KMS-11 (cell line): ENCODE results near the gene COPZ1.

Experiments
- H2AFZ ChIP-seq: fragments of 200-600 bp; sonication (generic); 2 replicates; pipeline ENCODE4 v1.6.1; 2016; ENCODE audit warnings: antibody characterized with exemption, mixed run types, low read depth
- H3K27ac ChIP-seq: fragments of 200-600 bp; sonication (generic); 2 replicates; pipeline ENCODE4 v1.6.1; 2016; ENCODE audit warnings: mild to moderate bottlenecking, mixed run types
- H3K27me3 ChIP-seq: fragments of 200-600 bp; sonication (generic); 2 replicates; pipeline ENCODE4 v1.6.1; 2017; ENCODE audit warnings: mild to moderate bottlenecking, low read depth, mixed run types, moderate library complexity; ENCODE audit not compliant: insufficient read depth
- H3K36me3 ChIP-seq: fragments of 200-600 bp; sonication (generic); 2 replicates; pipeline ENCODE4 v1.6.1; 2017; ENCODE audit warnings: mild to moderate bottlenecking, mixed run types; ENCODE audit not compliant: insufficient read depth
- H3K4me1 ChIP-seq: fragments of 200-600 bp; sonication (generic); 2 replicates; pipeline ENCODE4 v1.6.1; 2016; ENCODE audit warnings: mild to moderate bottlenecking, low read depth, mixed run types; ENCODE audit not compliant: poor library complexity, severe bottlenecking
- H3K4me2 ChIP-seq: fragments of 200-600 bp; sonication (generic); 2 replicates; pipeline ENCODE4 v1.7.0; 2016; ENCODE audit warnings: mild to moderate bottlenecking, mixed run types
- H3K4me3 ChIP-seq: fragments of 200-600 bp; sonication (generic); IDR thresholded peaks from 2 replicates; pipeline ENCODE4 v1.6.1; 2017; ENCODE audit warnings: low read depth, low read length, mixed read lengths; ENCODE audit not compliant: insufficient read depth
- H3K79me2 ChIP-seq: fragments of 200-600 bp; sonication (generic); 2 replicates; pipeline ENCODE4 v1.6.1; 2016; ENCODE audit warnings: low read depth, mixed run types; ENCODE audit not compliant: insufficient read depth
- H3K9ac ChIP-seq: fragments of 200-600 bp; sonication (generic); 2 replicates; pipeline ENCODE4 v1.6.1; 2016; ENCODE audit warnings: mild to moderate bottlenecking, mixed run types
- H4K20me1 ChIP-seq: fragments of 200-600 bp; sonication (generic); 2 replicates; pipeline ENCODE4 v1.6.1; 2016; ENCODE audit warnings: mild to moderate bottlenecking, mixed run types; ENCODE audit not compliant: insufficient read depth
- CTCF ChIP-seq: fragments of 200-600 bp; sonication (generic); conservative IDR thresholded peaks from 2 replicates; pipeline ENCODE4 v1.6.1; 2017; ENCODE audit warnings: low read depth, mild to moderate bottlenecking, antibody characterized with exemption, low read length, moderate library complexity, mixed read lengths

Gene COPZ1

GRCh38 chr12:54394986-54395385 is 70.1 kb downstream of the COPZ1 start:
- H3K9ac ChIP-seq: no peak overlapping the region
- H3K4me3 ChIP-seq: no peak overlapping the region
- H3K36me3 ChIP-seq: no peaks in the 10 kb centered on the region
- H3K4me2 ChIP-seq: no peak overlapping the region
- peaks cover 11% of the 10 kb centered on the region; the same call in 1 of the 2 replicates for H3K27me3 ChIP-seq
- no peak for TF ChIP-seq CTCF
- H3K4me1 ChIP-seq: no peaks in the 10 kb centered on the region
- no peak overlapping the region for H3K27ac ChIP-seq
- no peaks in the 10 kb centered on the region for H3K79me2 ChIP-seq
- no peak overlapping the region for H2AFZ ChIP-seq
- H4K20me1 ChIP-seq: no peaks in the 10 kb centered on the region

GRCh38 chr12:54395545-54395944 is 70.6 kb downstream of the COPZ1 start:
- Histone ChIP-seq H3K4me3 (no peak overlapping the region), H3K27ac (no peak overlapping the region), H2AFZ (no peak overlapping the region), H3K27me3 (peaks cover 11% of the 10 kb centered on the region; the same call in 1 of the 2 replicates), H3K4me1 (no peaks in the 10 kb centered on the region), H3K9ac (no peak overlapping the region), H3K4me2 (no peak overlapping the region), H3K36me3 (no peaks in the 10 kb centered on the region), H3K79me2 (no peaks in the 10 kb centered on the region), H4K20me1 (no peaks in the 10 kb centered on the region)
- no peak for TF ChIP-seq CTCF

- no peak for TF ChIP-seq CTCF
- peaks cover 7% of the 10 kb centered on the region; the same call in 1 of the 2 replicates for H3K27me3 ChIP-seq
- H3K36me3 ChIP-seq: no peaks in the 10 kb centered on the region
- H4K20me1 ChIP-seq: no peaks in the 10 kb centered on the region
- H3K27ac ChIP-seq: no peak overlapping the region
- H3K79me2 ChIP-seq: no peaks in the 10 kb centered on the region
- no peaks in the 10 kb centered on the region for H3K4me1 ChIP-seq
- H3K4me3 ChIP-seq: no peak overlapping the region
- no peak overlapping the region for H3K4me2 ChIP-seq
- H2AFZ ChIP-seq: no peak overlapping the region
- no peak overlapping the region for H3K9ac ChIP-seq
Measured at GRCh38 chr12:54397157-54397556, 72.2 kb downstream of the COPZ1 start.

GRCh38 chr12:54398218-54398617 is 73.3 kb downstream of the COPZ1 start:
- TF ChIP-seq CTCF: no peak
- Histone ChIP-seq H4K20me1 (no peaks in the 10 kb centered on the region), H3K27me3 (peaks cover under 1% of the 10 kb centered on the region; the same call in 1 of the 2 replicates), H3K4me3 (no peak overlapping the region), H2AFZ (no peak overlapping the region), H3K4me2 (no peak overlapping the region), H3K4me1 (no peaks in the 10 kb centered on the region), H3K36me3 (no peaks in the 10 kb centered on the region), H3K27ac (no peak overlapping the region), H3K9ac (no peak overlapping the region), H3K79me2 (no peaks in the 10 kb centered on the region)
